K562 (cell line): ENCODE data around the gene HNRNPA2B1. TPM values are rescaled to one million over a fixed set of nuclear protein-coding genes. Genes with fewer than 3 reads are reported as not detected.

Experiments used
- GTF2A2 ChIP-seq: IDR thresholded peaks from 2 replicates; pipeline ENCODE4 v1.6.1; 2016; ENCODE audit warnings: mild to moderate bottlenecking, missing genetic modification characterization, missing compliant biosample characterization
- HMG20A ChIP-seq: fragments of 450-650 bp; formaldehyde crosslinking; conservative IDR thresholded peaks from 2 replicates; pipeline ENCODE4 v1.4.0; 2020; ENCODE audit warnings: mild to moderate bottlenecking, mixed read lengths
- KLF6 ChIP-seq: fragments of 250-450 bp; sonication (Bioruptor Pico); IDR thresholded peaks from 2 replicates; pipeline ENCODE4 v1.4.0; 2020; ENCODE audit warnings: mild to moderate bottlenecking, moderate library complexity, borderline replicate concordance
- MTA2 ChIP-seq: fragments of 450-650 bp; IDR thresholded peaks from 2 replicates; pipeline ENCODE4 v1.6.1; 2016; ENCODE audit warnings: low read depth
- MXI1 ChIP-seq: IDR thresholded peaks from 2 replicates; pipeline ENCODE4 v1.6.1; 2011; ENCODE audit warnings: low read depth, mild to moderate bottlenecking, improper control_type of control experiment, low read length
- MYBL2 ChIP-seq, 2 experiments: fragments of 450-650 bp in 1 of 2; sonication (generic) in 1 of 2; formaldehyde crosslinking in 1 of 2; IDR thresholded peaks; 2 replicates each; pipeline versions ENCODE4 v1.6.1 to v1.8.1; 2017 to 2022; ENCODE audit warnings: borderline replicate concordance in 1 of 2, inconsistent platforms in 1 of 2, low read depth in 1 of 2, mild to moderate bottlenecking in 1 of 2, missing genetic modification reagents in 1 of 2, moderate library complexity in 1 of 2
- NFXL1 ChIP-seq: fragments of 450-650 bp; formaldehyde crosslinking; IDR thresholded peaks from 2 replicates; pipeline ENCODE4 v1.4.0; 2021; ENCODE audit warnings: mild to moderate bottlenecking
- PHF8 ChIP-seq: fragments of 200-600 bp; sonication (generic); IDR thresholded peaks from 2 replicates; pipeline ENCODE4 v1.6.1; 2012; ENCODE audit warnings: mixed run types, mild to moderate bottlenecking, inconsistent platforms, low read length, moderate library complexity, borderline replicate concordance
- PKNOX1 ChIP-seq: fragments of 450-650 bp; IDR thresholded peaks from 2 replicates; pipeline ENCODE4 v1.6.1; 2016
- POLR2AphosphoS2 ChIP-seq: IDR thresholded peaks from 2 replicates; pipeline ENCODE4 v1.6.1; 2012; ENCODE audit warnings: low read length, improper control_type of control experiment
- POLR2G ChIP-seq: fragments of 200-400 bp; formaldehyde crosslinking; IDR thresholded peaks from 2 replicates; pipeline ENCODE4 v1.6.1; 2017; ENCODE audit warnings: low read depth, mild to moderate bottlenecking, antibody characterized with exemption, low read length, moderate library complexity
- SMC3 ChIP-seq: conservative IDR thresholded peaks from 2 replicates; pipeline ENCODE4 v1.6.1; 2011; ENCODE audit warnings: low read depth, low read length, improper control_type of control experiment; ENCODE audit not compliant: insufficient read depth
- SRSF7 ChIP-seq: fragments of 200-400 bp; formaldehyde crosslinking; optimal IDR thresholded peaks from 2 replicates; pipeline ENCODE3; 2017; ENCODE audit warnings: mild to moderate bottlenecking, low read depth, low read length
- TFAP4 ChIP-seq: sonication (generic); formaldehyde crosslinking; IDR thresholded peaks from 2 replicates; pipeline ENCODE4 v1.8.0; 2022; ENCODE audit warnings: missing genetic modification reagents, mild to moderate bottlenecking, moderate library complexity, borderline replicate concordance
- U2AF2 ChIP-seq: fragments of 200-400 bp; formaldehyde crosslinking; optimal IDR thresholded peaks from 2 replicates; pipeline ENCODE3; 2017; ENCODE audit warnings: low read depth, mild to moderate bottlenecking, low read length
- YBX1 ChIP-seq: fragments of 450-650 bp; IDR thresholded peaks from 2 replicates; pipeline ENCODE4 v1.7.1; 2016; ENCODE audit warnings: mild to moderate bottlenecking
- ZBED1 ChIP-seq: IDR thresholded peaks from 2 replicates; pipeline ENCODE4 v1.6.1; 2014
- ZBTB7A ChIP-seq: IDR thresholded peaks from 2 replicates; pipeline ENCODE4 v1.6.1; 2011; ENCODE audit warnings: low read depth, mild to moderate bottlenecking, low read length, moderate library complexity, borderline replicate concordance; ENCODE audit not compliant: control insufficient read depth
- ZMIZ1 ChIP-seq, 2 experiments: fragments of 150-350 bp in 1 of 2; IDR thresholded peaks; 2 replicates each; pipeline ENCODE4 v1.6.1; 2012 to 2016; ENCODE audit warnings: low read depth in 2 of 2, low read length in 2 of 2, mild to moderate bottlenecking in 1 of 2, moderate library complexity in 1 of 2
- polyA plus RNA-seq, 8 experiments: library from polyadenylated mRNA; depleted of rRNA in 4 of 8; stranded (reverse) in 5 of 8; unstranded in 3 of 8; fragments of >200 nt; fragmentation: Nextera tagmentation in 2 of 8; fragmentation: Illumina TruSeq in 1 of 8; extraction: Ambion mirVana in 2 of 8; extraction: Trizol in 1 of 8; gene quantifications; 2 replicates each; pipeline versions ENCODE4 v1.2.1 to v1.2.3, GENCODE V29; 2011 to 2014; ENCODE audit warnings: inconsistent platforms in 1 of 8, missing spikeins in 1 of 8
- total RNA-seq, 7 experiments: library from RNA; depleted of rRNA in 6 of 7; stranded (reverse); fragments of >200 nt in 6 of 7; fragmentation: Illumina TruSeq in 2 of 7; extraction: Trizol in 2 of 7; gene quantifications; 2 replicates each; pipeline versions ENCODE4 v1.2.1 to v1.2.3, GENCODE V29; 2011 to 2021; ENCODE audit warnings: low replicate concordance in 1 of 7

Gene HNRNPA2B1
- total and polyA plus RNA-seq, 9 of the 15 experiments (the other 6 are each of a cell fraction or from before 2014, with no cell fraction given) = 630 to 1,989 (median 865) TPM

GRCh38 chr7:26151953-26152781 lies 48.4 kb downstream of the HNRNPA2B1 start, which contains the start of gene NFE2L3 (continued):
- TF ChIP-seq POLR2G (peak; percentile 89), ZMIZ1 (IDR thresholded peaks at IDR 0.05; ENCODE audit: low read depth in 2 of 2, low read length in 2 of 2) (no peak), SRSF7 (no peak), TFAP4 (CRISPR knock-in tag) (peak; percentile 17; the same call in 1 of the 2 replicates), NFXL1 (CRISPR knock-in tag) (no peak), KLF6 (CRISPR knock-in tag) (peak; percentile 58; the same call in 1 of the 2 replicates), PHF8 (peak; percentile 80; the same call in 1 of the 2 replicates), U2AF2 (no peak), PKNOX1 (no peak), ZBTB7A (peak; percentile 80; the same call in 1 of the 2 replicates), ZBED1 (no peak), GTF2A2 (tag) (no peak), SMC3 (no peak), MYBL2 (IDR thresholded peaks at IDR 0.05; ENCODE audit: low read depth) (no peak), MYBL2 (CRISPR knock-in tag; IDR thresholded peaks at IDR 0.05; ENCODE audit: borderline replicate concordance) (no peak), HMG20A (CRISPR knock-in tag) (no peak), YBX1 (no peak), MXI1 (no peak), MTA2 (no peak), POLR2AphosphoS2 (no peak)
